GM19324 (cell line): ENCODE results near the gene VEGFA.

ENCODE experiments used
- ATAC-seq: cut with Tn5 transposase; IDR thresholded peaks from one replicate; pipeline ENCODE4 v1.9.1; 2021; ENCODE audit warnings: mild to moderate bottlenecking, moderate library complexity; ENCODE audit not compliant: unreplicated experiment, low FRiP score

The VEGFA gene

GRCh38 chr6:43769526-43770371 lies at the start of gene VEGFA:
Gene VEGFA (plus strand): TSS chr6:43770211.
- peak; percentile 48 for ATAC-seq

GRCh38 chr6:43720999-43721398 lies 49.0 kb upstream of the VEGFA start:
- no peak for ATAC-seq

GRCh38 chr6:43722920-43723545 lies 47.0 kb upstream of the VEGFA start:
- no peak for ATAC-seq

- ATAC-seq, result peak; percentile 49
Observed at GRCh38 chr6:43723737-43724295, 46.2 kb upstream of the VEGFA start.

GRCh38 chr6:43724354-43724753 lies 45.7 kb upstream of the VEGFA start:
- no peak for ATAC-seq

GRCh38 chr6:43724914-43725642 lies 44.9 kb upstream of the VEGFA start:
- ATAC-seq, result no peak

GRCh38 chr6:43725643-43726580 lies 44.1 kb upstream of the VEGFA start:
- no peak for ATAC-seq

GRCh38 chr6:43727634-43728033 lies 42.4 kb upstream of the VEGFA start:
- ATAC-seq, result no peak

GRCh38 chr6:43728586-43728985 lies 41.4 kb upstream of the VEGFA start:
- no peak for ATAC-seq

- no peak for ATAC-seq
Observed at GRCh38 chr6:43729537-43729936, 40.5 kb upstream of the VEGFA start.

GRCh38 chr6:43730634-43731033 lies 39.4 kb upstream of the VEGFA start:
- no peak for ATAC-seq

GRCh38 chr6:43733471-43734293 lies 36.3 kb upstream of the VEGFA start:
- ATAC-seq, result no peak

- ATAC-seq, result no peak
Observed at GRCh38 chr6:43734294-43734665, 35.7 kb upstream of the VEGFA start.

- ATAC-seq, result no peak
Observed at GRCh38 chr6:43735642-43736199, 34.3 kb upstream of the VEGFA start.

- no peak for ATAC-seq
Observed at GRCh38 chr6:43736211-43736786, 33.7 kb upstream of the VEGFA start.

- no peak for ATAC-seq
Observed at GRCh38 chr6:43736844-43737243, 33.2 kb upstream of the VEGFA start.

GRCh38 chr6:43737272-43738081 lies 32.5 kb upstream of the VEGFA start:
- no peak for ATAC-seq

GRCh38 chr6:43738267-43738676 lies 31.7 kb upstream of the VEGFA start:
- no peak for ATAC-seq
